ENCODE data around the gene ACTN4. TPM values are rescaled to one million over a fixed set of nuclear protein-coding genes. Genes with fewer than 3 reads are reported as not detected.
A peak's percentile ranks its signal among the peaks of the same experiment; 100 is the strongest.

ACTN4 gene
- total and polyA plus RNA-seq, 2 of the 4 experiments (the other 2 are of a cell fraction), result 541 to 659 TPM

GRCh38 chr19:38657633-38658222 is 10.3 kb downstream of the ACTN4 start:
- Histone ChIP-seq H3K9me1 (ENCODE audit: insufficient read depth, low read length) (peaks cover 29% of the 10 kb centered on the region), H3K36me3 (ENCODE audit: control insufficient read depth, insufficient read depth, low read length) (peaks cover 17% of the 10 kb centered on the region), H3K56ac (ENCODE audit: extremely low read depth, insufficient read depth, low read length) (peak overlapping the region; percentile 76), H4K8ac (ENCODE audit: low read depth in 2 of 2, low read length in 2 of 2) (peak overlapping the region; percentile 48 to 96), H3K4me1 (ENCODE audit: control insufficient read depth, insufficient read depth, low read length) (peaks cover 45% of the 10 kb centered on the region), H3K4ac (ENCODE audit: low read depth, low read length) (peak overlapping the region; percentile 99), H4K91ac (ENCODE audit: insufficient read depth, low read depth, low read length) (peak overlapping the region; percentile 98), H2BK20ac (ENCODE audit: low read depth, low read length) (peak overlapping the region; percentile 93), H4K20me1 (ENCODE audit: insufficient read depth, low read length) (peaks cover 48% of the 10 kb centered on the region), H3K23ac (ENCODE audit: low read depth, low read length) (peak overlapping the region; percentile 100), H3K14ac (replicated peaks; ENCODE audit: low read depth, low read length) (peak overlapping the region; percentile 98), H2BK5ac (ENCODE audit: low read depth, low read length, poor library complexity, severe bottlenecking) (peak overlapping the region; percentile 99), H4K5ac (ENCODE audit: low read depth, low read length) (peak overlapping the region; percentile 81), H3K4me2 (ENCODE audit: low read depth, low read length) (peak overlapping the region; percentile 71), H3K18ac (ENCODE audit: low read depth, low read length) (peak overlapping the region; percentile 96), H3K9ac (ENCODE audit: low read depth, low read length) (peak overlapping the region; percentile 83), H2BK15ac (ENCODE audit: low read depth, low read length) (peak overlapping the region; percentile 86; the same call in 1 of the 3 replicates), H2BK120ac (ENCODE audit: low read depth, low read length) (peak overlapping the region; percentile 99), H3K79me1 (ENCODE audit: low read depth in 1 of 2, low read length in 2 of 2) (peaks cover 0 to 54% of the 10 kb centered on the region in 2 experiments; a peak in 2 of 4 replicates), H3K27ac (ENCODE audit: insufficient read depth, low read length) (peak overlapping the region; percentile 98), H3K4me3 (ENCODE audit: insufficient read depth, low read depth, low read length) (no peak overlapping the region; the same call in 1 of the 2 replicates), H2AK9ac (replicated peaks; ENCODE audit: low read depth, low read length, poor library complexity) (peak overlapping the region; percentile 75), H2AK5ac (ENCODE audit: low read depth, low read length) (peak overlapping the region; percentile 99), H3K27me3 (ENCODE audit: control insufficient read depth, insufficient read depth, low read length) (no peaks in the 10 kb centered on the region), H2AFZ (replicated peaks; ENCODE audit: low read length, poor library complexity) (no peak overlapping the region), H3K9me3 (ENCODE audit: control insufficient read depth, insufficient read depth, low read length) (no peaks in the 10 kb centered on the region)
- no CpG with 5 or more reads among the region's 8 CpGs for WGBS, 2 experiments (ENCODE audit: extremely low coverage in 2 of 2, insufficient read length in 1 of 2)
- no TSS peak for BruUV-seq (replicated peaks)
- intact Hi-C loops (cut with micrococcal nuclease), result loop anchor here (5.0 kb wide), 1 partner anchor 175 kb away; the partner anchor contains the start of gene ECH1
- POLR2A ChIA-PET (ENCODE audit: unreplicated experiment), result interaction anchor here (1.9 kb wide), 1 partner anchor 35 kb away, joined by 17 read pairs; no protein-coding TSS in a partner anchor
- CTCF ChIA-PET, result no interaction called here
- DNase-seq, result peak; percentile 89
- ATAC-seq (ENCODE audit: low read depth), result peak; percentile 8; the same call in 1 of the 2 replicates
- TF ChIP-seq NFE2L2 (IDR thresholded peaks at IDR 0.05; ENCODE audit: low read depth, low read length), result no peak
- TF ChIP-seq CEBPB (IDR thresholded peaks at IDR 0.05; ENCODE audit: low read depth, low read length), result peak; percentile 43; the same call in 1 of the 2 replicates
- no peak for TF ChIP-seq MXI1 (IDR thresholded peaks at IDR 0.05; ENCODE audit: borderline replicate concordance, low read depth, low read length)
- peak; percentile 38; the same call in 1 of the 2 replicates for TF ChIP-seq FOS (IDR thresholded peaks at IDR 0.05; ENCODE audit: low read depth, low read length)
- 0 out of 2 replicates have a peak, but pooled peaks have one; percentile 2 for TF ChIP-seq RAD21 (IDR thresholded peaks at IDR 0.05; ENCODE audit: low read length)
- TF ChIP-seq SMC3 (IDR thresholded peaks at IDR 0.05; ENCODE audit: low read depth, low read length), result no peak
- TF ChIP-seq RCOR1 (IDR thresholded peaks at IDR 0.05; ENCODE audit: insufficient replicate concordance, low read length), result peak; percentile 48
- dilution Hi-C loops (cut with HindIII; ENCODE audit: low sequenced_read_pairs, unreplicated experiment), result no loop called here
- in situ Hi-C loops (cut with MboI; ENCODE audit: low sequenced_read_pairs), result no loop called here

Measured in IMR-90 (cell line).